C1 segment of cervical spinal cord (tissue), 14 donors: ENCODE results near the gene ASS1.
"Not testable (repeated sequence)": the region's sequence is repeated elsewhere in the genome, so short reads cannot be mapped to it uniquely, and the experiment has no call there.

Source experiments
- DNase-seq, 14 donors: peaks; one replicate each; lab custom pipeline; 2025; lab: John Stamatoyannopoulos, UW

ASS1 gene

DNA sequence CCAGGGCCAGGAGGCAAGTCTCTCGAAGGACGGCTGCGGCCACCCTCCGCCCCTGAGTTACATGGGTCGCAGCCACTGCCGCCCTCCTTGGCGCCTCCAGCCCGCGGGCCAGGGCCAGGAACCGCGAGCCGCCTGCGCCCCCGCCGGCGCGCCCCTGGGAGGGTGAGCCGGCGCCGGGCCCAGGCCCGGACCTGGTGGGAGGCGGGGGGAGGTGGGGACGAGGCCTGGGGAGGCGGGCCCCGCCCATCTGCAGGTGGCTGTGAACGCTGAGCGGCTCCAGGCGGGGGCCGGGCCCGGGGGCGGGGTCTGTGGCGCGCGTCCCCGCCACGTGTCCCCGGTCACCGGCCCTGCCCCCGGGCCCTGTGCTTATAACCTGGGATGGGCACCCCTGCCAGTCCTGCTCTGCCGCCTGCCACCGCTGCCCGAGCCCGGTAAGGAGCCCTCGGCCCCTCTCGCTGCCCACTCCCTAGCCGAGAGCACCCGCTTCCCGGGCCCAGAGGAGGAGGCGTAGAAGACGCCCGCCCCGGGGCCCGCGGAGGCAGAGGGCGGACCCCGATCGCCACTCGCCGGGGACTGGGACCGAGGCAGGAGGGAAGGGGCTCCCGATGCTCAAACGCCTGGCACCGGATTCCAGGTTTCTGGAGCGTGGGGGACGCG lies at the start of gene ASS1:
Gene ASS1, plus strand, starts transcription at position 397 of the 657 bp plus-strand sequence. CDS start 7,268 bp downstream, outside the sequence.
- peak in 3 of 14 donors; percentile 12 to 37 (median 15) for DNase-seq

- DNase-seq: no peak
Measured at GRCh38 chr9:130395810-130396435, 48.8 kb upstream of the ASS1 start.

GRCh38 chr9:130396581-130396980 lies 48.2 kb upstream of the ASS1 start:
- no peak for DNase-seq

- no peak for DNase-seq
Measured at GRCh38 chr9:130398487-130399240, 46.1 kb upstream of the ASS1 start.

DNA sequence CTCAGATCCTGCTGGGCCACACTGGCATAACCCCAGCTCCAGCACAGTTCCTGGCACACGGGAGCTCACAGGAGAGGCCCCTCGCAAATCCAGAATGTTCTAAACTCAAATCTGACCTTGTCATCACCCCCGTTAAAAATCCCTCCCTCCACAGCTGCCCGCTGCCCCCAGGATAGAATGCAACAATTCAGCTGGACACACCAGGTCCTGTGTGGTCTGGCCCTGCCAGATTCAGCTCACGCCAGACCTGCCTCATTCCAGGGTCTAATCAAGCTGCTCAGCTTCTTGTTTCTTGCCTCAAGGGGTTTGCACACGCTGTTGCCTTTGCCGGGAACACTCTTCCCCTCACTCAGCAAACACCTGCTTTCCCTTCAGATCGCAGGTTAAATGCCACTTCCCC lies 45.0 kb upstream of the ASS1 start:
- no peak for DNase-seq

- DNase-seq: no peak
Measured at GRCh38 chr9:130400870-130401269, 43.9 kb upstream of the ASS1 start.

GRCh38 chr9:130401742-130402141 lies 43.0 kb upstream of the ASS1 start:
- DNase-seq: not testable (repeated sequence)

- no peak for DNase-seq
Measured at GRCh38 chr9:130402243-130402642, 42.5 kb upstream of the ASS1 start.

DNA sequence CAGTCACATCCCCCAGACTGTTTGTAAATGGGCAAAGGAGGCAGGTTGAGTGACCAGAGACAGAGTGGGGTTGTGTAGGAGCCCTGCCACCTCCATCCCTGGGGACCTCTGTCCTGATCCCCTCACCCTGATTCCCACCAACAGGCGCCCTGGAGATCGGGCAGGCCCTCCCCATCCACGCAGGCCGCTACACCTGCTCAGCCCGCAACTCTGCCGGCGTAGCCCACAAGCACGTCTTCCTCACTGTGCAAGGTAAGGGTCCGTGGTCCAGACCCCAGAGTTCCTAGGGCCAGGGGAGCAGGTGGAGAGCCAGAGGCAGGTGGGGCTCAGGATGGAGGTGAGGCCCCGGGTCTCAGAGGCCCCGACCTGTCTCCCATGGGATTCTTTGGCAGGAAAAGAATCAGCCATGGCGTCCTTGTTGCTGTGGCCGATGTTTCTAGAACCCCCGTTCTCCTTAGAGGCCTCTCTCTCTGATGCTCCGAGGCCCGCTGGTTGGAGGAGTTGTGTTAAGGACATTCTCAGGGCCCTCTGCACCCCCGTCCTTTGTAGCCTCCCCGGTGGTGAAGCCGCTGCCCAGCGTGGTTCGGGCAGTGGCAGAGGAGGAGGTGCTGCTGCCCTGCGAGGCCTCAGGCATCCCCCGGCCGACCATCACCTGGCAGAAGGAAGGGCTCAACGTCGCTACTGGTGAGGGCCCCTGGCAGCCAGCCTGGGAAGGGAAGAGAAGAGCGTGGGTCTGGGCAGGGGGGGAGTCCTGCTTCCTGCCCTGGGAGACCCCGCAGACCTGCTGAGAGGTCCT lies 41.9 kb upstream of the ASS1 start:
- no peak for DNase-seq

GRCh38 chr9:130405657-130406257 lies 39.0 kb upstream of the ASS1 start:
- DNase-seq: no peak

DNA sequence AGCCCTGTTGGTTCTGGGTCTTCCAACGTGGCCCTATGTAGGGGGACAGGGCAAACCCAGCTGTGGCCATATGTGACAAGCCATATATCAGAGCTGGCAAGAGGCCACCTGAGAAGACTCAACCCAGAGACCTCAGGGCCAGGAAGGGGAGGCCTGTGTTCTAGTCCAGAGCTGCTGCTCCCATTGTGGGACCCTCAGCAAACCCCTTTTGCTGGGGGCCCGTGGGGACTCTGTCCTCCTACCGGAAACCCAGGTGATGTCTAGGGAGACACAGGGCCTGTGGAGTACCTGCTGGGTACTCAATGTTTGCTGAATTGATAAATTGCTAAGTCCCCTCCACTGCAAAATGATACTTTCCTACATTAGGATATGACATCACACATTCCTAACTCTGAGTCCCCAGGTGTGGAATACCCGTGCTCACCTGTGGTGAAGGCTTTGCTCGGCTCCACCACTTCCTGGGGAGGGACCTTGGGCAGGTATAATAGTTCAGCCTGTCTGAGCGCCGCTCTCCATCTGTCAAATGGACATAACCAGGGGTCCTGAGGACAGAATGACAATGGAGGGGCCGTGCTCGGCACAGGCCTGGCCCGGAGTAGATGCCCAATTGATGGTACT lies 38.4 kb upstream of the ASS1 start:
- no peak for DNase-seq

DNA sequence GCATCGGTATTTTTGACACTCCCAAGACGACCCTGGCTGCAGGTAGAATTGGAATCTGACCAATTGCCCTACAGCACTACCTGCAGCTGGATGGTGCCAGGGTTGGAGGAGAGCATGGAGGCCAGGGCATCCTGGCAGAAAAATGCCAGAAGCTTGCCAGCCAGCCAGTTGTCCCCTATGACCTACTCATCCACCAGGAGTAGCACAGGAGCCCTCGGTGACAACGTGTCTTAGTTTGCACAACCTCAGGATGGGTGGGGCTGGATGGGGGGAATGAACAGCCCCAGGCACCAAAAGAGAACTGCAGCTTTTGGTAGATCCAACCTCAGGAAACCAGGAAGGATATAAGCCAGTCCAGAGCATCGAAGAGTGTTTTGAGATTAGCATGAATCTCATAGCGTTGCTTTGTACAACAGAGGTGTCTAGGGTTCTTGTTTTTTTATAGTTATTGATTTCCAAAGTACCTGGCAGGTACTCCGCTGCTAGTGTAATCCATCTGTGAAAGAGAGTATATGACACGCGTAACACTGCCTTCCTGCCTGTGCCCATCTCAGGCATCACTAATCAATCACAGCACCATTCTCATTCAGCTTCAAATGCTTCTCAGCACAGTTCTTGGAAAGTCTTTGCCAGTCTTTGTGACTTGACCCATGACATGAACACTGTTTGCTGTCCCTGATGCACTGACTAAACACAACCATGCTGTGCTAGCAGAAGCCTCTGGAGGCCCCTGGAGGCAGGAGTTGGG lies 36.7 kb upstream of the ASS1 start:
- DNase-seq: no peak

DNA sequence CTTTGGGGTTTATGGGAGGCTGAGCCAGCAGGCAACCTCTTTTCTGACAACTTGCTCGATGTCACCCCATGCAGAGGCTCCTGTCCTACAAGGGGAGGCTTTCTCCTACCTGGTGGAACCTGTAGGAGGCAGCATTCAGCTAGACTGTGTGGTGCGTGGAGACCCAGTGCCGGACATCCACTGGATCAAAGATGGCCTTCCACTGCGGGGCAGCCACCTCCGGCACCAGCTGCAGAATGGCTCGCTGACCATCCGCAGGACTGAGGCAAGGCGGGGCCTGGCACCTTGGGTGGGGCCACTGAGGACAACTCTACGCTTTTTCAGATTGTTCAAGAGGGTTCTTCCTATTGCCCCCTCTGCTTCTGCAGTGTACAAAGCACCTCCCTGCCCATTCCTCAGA lies 36.1 kb upstream of the ASS1 start:
- no peak for DNase-seq

- no peak for DNase-seq
Measured at GRCh38 chr9:130409246-130409645, 35.5 kb upstream of the ASS1 start.

- DNase-seq: no peak
Measured at GRCh38 chr9:130410443-130410842, 34.3 kb upstream of the ASS1 start.

GRCh38 chr9:130411566-130411915 lies 33.2 kb upstream of the ASS1 start:
- DNase-seq: no peak

- DNase-seq: no peak
Measured at GRCh38 chr9:130414081-130414731, 30.6 kb upstream of the ASS1 start.

DNA sequence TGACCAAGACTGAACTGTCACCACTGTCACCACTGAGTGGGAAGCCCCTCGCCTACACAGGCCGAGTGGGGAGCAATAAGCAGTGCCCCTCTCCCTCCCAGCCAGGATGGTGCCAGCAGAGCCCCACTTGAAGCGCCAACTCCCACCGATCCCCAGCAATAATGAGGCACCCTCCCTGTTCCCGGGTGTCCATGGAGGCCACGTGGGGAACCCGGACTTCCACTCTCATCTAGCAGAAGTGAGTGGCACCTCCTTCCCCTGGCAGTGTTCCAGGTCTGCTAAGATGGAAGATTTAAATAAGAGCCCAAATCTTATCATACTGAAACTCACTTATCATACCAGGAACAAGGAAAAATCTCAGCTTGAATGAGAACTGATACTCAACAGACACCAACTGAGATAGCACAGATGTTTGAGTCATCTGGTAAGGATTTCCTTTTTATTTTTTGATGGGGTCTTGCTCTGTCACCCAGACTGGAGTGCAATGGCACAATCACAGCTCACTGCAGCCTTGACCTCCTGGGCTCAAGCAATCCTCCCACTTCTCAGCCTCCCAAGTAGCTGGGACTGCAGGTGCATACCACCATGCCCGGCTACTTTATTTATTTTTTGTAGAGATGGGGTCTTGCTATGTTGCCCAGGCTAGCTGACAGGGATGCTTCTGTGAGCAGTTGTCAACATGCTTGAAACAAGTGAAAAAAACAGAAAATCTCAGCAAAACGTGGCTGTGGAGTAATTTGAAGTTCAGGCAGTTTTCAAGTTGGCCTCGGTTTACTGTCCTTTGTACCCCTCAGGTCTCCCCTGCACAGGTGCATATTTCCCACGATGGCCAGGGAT lies 29.6 kb upstream of the ASS1 start:
- no peak for DNase-seq

DNA sequence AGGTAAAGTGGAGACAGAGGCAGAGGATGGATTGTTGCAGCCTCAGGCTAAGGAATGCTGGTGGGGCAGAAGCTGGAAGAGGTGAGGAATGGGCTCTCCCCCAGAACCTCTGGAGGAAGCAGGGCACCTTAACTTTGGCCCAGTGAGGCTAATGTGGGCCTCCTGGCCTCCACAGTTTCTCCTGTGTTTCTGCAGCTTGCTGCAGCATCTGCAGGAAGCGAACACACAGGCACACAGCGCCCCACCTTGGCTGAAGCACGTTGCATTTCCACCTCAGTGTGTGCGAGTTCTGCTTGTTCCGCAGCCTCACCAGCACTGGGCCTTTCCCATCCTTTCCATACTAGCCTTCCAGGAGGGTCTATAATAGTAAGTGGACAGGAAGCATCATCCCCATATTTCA lies 27.2 kb upstream of the ASS1 start:
- DNase-seq: no peak
